ENCODE measurements around the gene ROMO1.
"Not testable (repeated sequence)": the region's sequence is repeated elsewhere in the genome, so short reads cannot be mapped to it uniquely, and the experiment has no call there.

The ROMO1 gene

GRCh38 chr20:35685368-35685767 lies 13.8 kb upstream of the ROMO1 start:
- not testable (repeated sequence) for DNase-seq

- not testable (repeated sequence) for DNase-seq
Observed at GRCh38 chr20:35686872-35687271, 12.3 kb upstream of the ROMO1 start.

GRCh38 chr20:35690265-35690664 lies 8.9 kb upstream of the ROMO1 start:
- DNase-seq = no peak

- DNase-seq = no peak
Observed at GRCh38 chr20:35695245-35695749, 3.9 kb upstream of the ROMO1 start.

DNA sequence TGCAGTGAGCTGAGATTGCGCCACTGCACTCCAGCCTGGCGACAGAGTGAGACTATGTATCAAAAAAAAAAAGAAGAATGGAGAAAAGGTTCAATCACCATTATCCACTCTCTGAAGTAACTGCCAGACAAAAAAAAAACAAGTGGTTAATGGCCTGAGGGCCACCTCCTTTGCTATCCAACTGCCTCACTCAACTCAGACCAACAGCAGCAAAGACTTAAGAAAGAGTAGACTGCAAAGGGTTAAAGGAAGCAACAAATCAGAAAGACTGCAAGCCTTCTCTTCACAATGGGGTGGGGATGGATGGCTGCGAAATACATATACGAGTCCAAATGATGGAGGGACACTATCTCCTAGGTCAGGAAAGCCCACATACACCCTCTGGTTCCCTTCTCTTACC lies 3.2 kb upstream of the ROMO1 start:
- no peak for DNase-seq

GRCh38 chr20:35697696-35698297 lies 1.4 kb upstream of the ROMO1 start:
- no peak for DNase-seq

DNA sequence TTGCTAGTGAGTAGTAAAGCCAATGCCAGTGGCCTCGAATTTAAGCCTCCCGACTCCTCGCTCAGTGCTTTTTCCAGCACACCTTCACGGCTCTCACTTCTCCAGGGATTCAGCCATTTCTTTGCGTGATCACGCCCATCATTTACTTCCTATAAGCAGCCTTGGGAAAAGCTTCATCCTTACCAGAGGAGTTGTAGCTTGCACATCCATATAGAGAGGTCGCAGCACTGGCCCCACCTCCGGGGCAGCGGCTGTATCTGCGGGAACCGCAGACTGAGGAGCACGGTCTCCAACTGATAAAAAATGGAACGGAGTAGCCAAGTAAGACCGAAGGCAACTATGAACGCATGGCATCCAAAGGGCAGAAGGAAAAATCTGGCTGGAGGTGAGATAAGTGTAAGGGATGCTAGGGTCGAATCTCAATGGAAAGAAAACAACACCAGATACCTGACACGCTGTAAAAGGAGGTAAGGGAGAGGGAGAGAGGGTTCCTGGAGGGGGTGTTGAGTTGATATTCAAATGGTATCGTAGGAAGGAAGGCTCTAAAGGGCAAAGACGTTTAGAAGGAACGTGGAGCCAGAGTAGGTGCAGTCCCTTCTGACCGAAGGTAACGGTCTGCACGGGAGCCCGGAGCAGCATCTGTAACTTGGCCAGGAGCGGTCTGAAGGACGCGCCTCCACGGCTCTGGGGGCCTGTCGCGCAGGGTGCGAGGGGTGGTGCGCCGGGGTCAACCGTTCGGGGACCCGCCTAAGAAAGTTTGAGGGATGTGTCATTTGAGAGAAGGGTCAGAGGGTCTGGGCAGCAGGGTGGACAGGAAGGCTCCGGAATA lies 693 bp upstream of the ROMO1 start:
- DNase-seq = no peak

DNA sequence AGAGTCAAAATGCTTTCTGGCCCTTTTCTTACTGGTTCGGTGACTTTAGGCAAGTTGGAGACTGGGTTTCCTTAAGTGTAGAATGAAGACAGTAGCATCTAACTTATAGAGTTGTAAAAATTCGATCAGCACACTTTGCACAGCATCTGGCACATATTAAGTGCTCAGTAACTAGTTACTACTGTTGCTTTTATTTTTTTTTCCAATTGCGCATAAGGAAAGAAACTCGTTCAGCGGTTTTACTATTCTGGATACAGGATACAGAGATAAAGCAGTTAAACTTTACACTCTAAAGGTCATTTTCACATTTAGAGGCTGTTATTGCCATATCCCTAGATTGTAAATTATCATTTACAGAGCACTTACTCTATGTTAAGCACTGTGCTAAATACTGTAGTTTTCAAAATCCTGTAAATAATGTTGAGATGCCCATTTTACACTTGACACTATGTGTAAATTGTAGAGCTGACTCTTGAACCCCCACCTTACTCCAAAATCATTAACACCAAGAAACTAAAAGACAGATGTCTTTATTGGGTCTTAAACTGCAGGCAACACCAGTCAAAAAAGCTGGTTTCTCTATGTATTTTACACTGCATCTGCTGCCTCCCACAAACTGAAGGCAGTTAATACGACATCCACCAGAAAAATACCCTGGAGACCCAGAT lies 886 bp downstream of the ROMO1 start:
- no peak for DNase-seq

GRCh38 chr20:35700625-35701148 lies 1.5 kb downstream of the ROMO1 start:
- DNase-seq = no peak

DNA sequence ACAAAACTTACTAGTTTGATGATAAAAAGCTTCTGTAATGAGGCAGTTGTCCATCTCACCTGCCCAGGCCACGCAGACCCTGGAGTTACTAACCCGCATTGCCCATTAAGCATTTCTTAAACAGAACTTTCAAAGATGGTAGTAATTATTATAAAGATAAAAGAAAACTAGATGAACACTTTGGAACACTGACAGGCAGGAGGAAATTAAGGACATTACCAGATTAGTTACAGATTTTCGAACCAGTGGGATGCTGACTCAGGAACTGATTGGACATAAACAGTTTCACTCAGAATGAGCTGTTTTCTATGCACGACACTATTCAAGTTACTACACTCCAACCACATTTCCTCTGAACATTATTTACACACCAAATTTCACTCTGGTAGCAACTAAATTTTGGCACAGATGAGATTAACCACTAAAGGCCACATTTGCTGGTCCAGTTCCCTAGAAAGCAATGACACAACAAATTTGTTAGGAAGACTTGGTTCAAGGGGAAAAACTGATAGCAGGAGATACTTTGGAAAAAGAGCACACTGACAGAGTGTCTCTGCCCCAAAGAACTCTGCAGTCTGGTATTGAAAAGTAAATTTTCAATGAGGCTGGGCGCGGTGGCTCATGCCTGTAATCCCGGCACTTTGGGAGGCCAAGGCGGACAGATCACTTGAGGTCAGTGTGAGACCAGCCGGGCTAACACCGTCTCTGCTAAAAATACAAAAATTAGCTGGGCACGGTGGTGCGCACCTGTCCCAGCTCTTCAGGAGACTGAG lies 3.0 kb downstream of the ROMO1 start:
- no peak for DNase-seq

DNA sequence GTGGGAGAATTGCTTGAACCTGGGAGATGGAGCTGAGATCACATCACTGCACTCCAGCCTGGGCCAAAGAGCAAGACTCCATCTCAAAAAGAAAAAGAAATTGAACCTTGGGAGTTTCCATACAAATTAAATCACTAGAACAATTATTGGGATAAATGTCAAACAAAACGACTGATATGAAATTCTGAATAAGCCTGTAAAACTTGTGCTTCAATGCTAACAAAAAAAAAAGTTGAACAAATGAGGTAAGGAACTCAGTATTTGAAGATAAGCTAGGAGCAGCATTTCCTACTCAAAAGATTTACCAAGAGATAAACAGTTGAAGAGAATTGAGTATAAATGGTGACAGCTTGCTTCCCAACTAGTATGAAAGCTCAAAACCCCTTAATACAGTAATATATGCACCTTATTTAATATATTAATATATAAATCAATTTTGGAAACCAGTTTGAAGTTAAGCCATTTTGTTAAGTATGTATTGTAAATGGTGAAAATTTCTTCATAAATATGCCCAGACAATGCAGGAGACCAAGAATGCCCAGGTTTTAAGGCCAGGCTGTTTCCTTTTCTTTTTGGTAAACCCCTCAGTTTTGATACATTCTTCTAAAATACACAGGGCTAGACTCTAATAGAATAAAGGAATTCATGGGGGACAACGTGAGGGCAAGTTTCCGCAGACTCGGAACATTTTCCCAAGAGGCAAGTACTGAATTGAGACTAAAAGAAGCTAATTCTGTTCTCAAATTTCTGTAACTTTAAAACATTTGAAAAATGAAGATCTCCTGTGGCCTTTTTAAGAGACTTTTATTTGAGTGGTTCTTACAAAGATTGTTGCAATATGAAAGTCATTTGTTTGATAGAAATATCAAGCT lies 3.9 kb downstream of the ROMO1 start:
- DNase-seq = no peak

DNA sequence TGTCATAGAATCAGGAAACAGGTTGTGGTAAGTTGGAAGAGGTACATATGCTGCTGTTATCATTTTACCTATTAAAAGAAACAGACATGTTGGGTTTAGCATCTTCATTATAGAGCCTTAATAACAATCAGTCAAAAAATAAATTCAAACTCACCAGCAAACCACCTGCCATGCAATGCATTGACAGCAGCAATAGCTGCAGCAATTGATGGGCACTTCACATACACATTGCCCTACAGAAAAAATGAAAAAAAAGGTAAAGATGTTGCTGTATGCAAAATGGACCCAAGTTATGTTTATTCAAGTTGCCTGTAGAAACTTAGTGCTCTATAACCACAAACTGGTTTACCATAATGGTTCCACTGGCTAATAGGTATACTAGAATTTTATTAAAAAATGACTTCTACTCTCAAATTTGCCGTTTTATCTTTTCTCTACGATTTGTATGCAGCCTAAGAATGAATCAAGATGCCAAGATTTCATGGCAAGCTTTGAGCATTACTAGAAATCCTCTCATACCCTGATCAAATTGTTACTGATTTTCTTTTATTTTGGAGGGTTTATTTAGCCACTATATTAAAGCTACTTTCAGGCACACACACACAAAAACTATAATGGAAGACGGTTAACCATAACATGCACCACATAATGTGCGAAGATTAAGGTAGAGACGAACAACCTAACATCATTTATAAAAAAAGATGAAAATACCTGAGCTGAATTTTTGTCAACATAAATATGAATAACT lies 5.5 kb downstream of the ROMO1 start:
- no peak for DNase-seq

- DNase-seq = not testable (repeated sequence)
Observed at GRCh38 chr20:35705894-35706293, 6.7 kb downstream of the ROMO1 start.

GRCh38 chr20:35706591-35707529 lies 7.7 kb downstream of the ROMO1 start:
- DNase-seq = not testable (repeated sequence)

- DNase-seq = no peak
Observed at GRCh38 chr20:35708502-35708901, 9.3 kb downstream of the ROMO1 start.

DNA sequence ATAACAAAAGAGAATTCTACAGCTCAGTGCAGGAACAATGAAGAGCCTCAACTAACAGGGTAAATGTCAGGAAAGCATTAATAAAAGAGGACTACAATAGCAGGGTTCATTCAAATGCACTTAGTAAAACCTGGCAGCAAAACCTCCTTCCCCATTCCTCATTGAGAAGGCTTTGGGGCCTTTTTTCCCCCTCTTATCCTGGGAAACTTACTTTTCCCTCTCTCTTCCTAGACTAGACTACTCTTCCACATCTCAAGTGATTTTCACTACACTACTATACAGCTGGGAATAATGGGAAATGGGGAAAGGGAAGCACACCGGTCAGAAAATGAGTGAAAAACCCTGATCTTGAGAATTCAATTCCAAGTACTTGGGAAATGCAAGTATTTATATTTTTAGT lies 10.1 kb downstream of the ROMO1 start:
- no peak for DNase-seq

DNA sequence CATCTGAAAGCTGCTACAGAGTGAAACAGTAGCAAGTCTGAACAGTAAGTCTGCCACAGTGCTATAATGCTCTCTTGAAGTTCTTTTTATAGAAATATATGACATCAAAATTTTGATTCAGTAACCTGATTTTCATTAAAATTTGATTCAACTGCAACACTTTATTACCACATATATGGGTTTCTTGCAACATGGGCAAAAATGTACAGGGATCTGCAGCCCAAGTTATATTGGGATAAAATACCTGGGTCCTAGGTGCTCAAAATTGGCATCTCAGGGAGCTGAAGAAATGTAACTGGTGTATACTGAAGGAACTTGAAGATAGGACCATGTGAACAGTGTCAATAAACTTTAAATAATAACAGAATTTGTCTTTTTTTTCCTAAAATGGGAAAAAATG lies 10.8 kb downstream of the ROMO1 start:
- no peak for DNase-seq

DNA sequence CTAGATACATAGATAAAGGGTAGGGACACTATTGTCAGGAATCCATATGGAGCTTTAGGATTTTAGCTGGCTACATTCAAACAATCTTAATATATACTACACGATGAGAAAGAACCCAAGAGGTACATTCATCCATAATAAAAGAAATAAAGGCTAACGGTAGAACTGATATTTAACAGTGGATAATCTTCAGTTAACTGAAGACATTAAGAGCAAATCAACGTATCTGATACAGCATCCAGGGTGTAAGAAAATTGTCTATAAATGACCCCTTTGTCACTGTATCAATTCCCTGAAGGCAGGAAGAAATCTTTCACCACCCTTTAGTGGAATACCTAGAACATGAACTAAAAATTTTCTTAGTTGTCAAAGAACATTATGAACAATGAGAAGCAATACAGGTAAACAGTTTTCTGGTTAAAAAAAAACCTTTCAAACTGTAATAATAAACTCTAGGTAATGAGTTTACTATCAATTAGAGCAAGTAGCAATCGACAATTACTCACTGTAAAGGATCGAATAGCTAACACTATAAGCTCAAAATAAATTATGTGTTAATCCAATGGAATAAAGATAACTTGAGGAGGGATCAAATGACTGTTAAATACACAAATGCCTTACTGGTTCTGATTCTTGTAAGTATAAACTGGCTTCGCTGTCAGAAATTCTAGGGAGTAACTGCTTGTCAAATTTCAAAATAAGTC lies 11.8 kb downstream of the ROMO1 start:
- DNase-seq = no peak

DNA sequence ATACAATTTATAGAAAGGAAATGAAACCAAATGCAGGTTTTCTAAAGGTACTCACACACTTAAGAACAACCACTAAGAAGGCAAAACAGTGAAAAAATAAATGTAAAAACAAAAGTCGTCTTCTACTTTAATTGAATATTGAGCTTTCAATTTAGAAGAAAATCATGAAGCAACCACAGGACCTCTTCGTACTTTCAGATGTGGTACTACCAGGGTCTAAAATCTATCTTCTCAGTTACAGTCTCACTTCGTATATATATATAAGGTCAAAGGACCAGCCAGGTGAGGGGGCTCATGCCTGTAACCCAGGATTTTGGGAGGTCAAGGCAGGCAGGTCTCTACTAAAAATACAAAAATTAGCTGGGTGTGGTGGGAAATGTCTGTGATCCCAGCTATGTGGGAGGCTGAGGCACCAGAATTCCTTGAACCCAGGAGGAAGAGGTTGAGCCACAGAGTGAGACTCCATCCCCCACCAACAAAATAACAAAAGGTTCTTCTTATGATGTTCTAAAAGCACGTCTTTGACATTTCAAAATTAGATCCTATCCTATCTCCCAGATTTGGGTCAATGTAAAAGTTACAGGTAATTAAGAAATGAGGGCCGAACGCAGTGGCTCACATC lies 12.5 kb downstream of the ROMO1 start:
- no peak for DNase-seq
